Germinal center (tissue), 1 donor: ENCODE data around the gene DAW1.
"Not testable (repeated sequence)": the region's sequence is repeated elsewhere in the genome, so short reads cannot be mapped to it uniquely, and the experiment has no call there.

Experiments used
- DNase-seq: peaks from one replicate; pipeline ENCODE4 v3.0.0; 2012; ENCODE audit warnings: mixed read lengths, low spot score

The DAW1 gene

GRCh38 chr2:227871375-227871791 lies at the start of gene DAW1:
DAW1 (plus strand) TSS chr2:227871631; CDS start chr2:227871690, 59 bp downstream.
- peak; percentile 73 for DNase-seq

- DNase-seq, result no peak
Observed at GRCh38 chr2:227822416-227823003, 48.9 kb upstream of the DAW1 start.

GRCh38 chr2:227823922-227824321 lies 47.5 kb upstream of the DAW1 start:
- DNase-seq, result no peak

GRCh38 chr2:227824711-227825110 lies 46.7 kb upstream of the DAW1 start:
- DNase-seq, result no peak

DNA sequence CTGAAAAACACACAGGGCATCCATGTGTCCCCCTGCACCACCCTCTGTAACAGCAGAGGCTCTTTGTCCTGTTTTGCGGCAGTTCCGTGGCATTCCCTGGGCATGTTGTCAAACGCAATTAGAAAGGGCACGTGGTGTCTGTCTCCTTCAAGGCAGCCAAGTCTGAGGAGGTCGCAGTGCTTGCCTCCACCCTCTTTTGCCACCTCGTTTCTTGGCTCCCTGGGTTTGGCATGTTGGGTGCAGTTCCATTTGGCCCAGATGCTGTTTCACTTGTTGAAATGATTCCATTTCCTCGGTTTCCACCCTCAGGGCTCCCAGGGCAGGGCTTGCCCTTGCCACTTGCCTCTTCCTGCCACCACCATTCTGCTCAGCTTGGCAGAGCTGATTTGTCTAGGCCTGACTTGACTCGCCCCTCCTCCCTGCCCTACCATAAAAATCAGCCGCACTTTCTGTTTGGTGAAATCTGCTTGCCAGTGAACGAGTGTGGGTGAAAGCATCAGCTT lies 45.4 kb upstream of the DAW1 start:
- no peak for DNase-seq

DNA sequence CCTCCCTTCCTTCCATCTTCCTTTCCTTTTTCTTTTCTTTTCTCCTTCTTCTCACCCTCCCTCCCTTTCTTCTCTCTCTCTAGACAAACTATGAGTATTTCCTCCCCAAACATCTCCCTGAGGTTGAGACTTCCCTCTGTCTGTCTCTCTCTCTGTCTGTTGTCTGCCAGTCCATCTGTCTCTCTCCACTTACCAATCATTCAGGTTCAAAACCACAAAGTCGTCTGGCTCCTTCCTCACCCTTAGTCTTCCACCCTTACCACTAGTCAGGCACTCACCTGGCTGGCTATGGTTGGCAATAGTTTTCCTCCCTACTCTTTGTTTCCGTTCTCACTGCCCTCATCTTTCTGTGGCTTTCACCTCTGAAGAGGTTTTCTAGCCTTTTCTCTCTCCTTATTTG lies 44.9 kb upstream of the DAW1 start:
- no peak for DNase-seq

GRCh38 chr2:227827143-227827542 lies 44.3 kb upstream of the DAW1 start:
- DNase-seq, result no peak

GRCh38 chr2:227828477-227828912 lies 42.9 kb upstream of the DAW1 start:
- DNase-seq, result no peak

DNA sequence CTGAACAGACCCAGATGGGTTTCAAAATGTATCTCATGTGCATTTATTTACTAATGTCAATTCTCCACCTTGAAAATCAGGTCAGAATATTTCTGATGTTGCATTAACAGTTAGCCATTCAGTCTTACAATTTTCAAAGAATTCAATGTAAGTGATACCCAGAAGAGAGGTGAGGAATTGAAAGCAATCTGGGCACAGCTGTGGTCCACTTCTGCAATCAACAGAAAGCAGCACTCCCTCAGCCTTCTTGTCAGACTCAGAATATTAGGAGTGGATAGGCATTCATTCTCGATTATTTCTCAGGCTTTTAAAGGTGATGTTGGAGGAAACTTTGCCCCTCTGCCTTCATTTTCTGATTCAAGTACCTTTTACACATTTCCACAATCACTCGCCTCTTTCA lies 42.1 kb upstream of the DAW1 start:
- DNase-seq, result no peak

- DNase-seq, result no peak
Observed at GRCh38 chr2:227834423-227834822, 37.0 kb upstream of the DAW1 start.

DNA sequence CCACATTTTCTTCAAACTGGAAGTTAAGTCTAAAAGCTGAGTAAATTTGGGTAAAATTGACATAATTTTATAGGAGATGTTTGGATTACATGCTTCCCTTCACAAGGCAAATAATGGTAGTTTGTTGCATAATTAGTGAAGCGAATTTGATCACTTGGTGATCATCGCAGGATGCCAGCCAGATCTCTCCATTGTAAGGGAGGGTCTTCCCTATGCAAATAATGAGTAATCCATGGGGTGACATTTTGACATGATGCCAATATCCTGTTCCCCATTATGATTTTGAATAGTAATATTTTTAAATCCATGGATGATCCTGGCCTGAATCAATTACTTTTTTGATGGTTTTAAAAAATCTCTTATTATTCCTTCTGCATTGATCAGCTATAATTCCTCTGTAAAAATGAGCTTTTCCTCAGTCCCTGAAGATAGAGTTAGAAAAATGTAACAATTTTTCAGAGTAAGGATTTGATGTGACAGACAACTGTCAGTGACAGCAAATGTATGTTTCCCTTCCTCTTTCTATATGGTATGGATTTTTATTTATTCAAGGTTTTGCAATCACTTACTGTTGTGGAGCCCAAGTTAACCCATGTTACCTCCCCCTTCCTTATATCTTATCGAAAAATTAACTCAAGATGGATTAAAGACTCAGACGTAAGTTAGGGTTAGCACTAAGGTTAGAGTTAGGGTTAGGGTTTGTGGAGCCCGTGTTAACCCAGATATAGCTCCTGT lies 36.3 kb upstream of the DAW1 start:
- DNase-seq, result no peak

- DNase-seq, result not testable (repeated sequence)
Observed at GRCh38 chr2:227839339-227840129, 31.9 kb upstream of the DAW1 start.

- no peak for DNase-seq
Observed at GRCh38 chr2:227846831-227847230, 24.6 kb upstream of the DAW1 start.

- no peak for DNase-seq
Observed at GRCh38 chr2:227848146-227848545, 23.3 kb upstream of the DAW1 start.

- DNase-seq, result no peak
Observed at GRCh38 chr2:227848586-227848985, 22.8 kb upstream of the DAW1 start.

GRCh38 chr2:227849906-227850305 lies 21.5 kb upstream of the DAW1 start:
- no peak for DNase-seq

- DNase-seq, result no peak
Observed at GRCh38 chr2:227853204-227853629, 18.2 kb upstream of the DAW1 start.

DNA sequence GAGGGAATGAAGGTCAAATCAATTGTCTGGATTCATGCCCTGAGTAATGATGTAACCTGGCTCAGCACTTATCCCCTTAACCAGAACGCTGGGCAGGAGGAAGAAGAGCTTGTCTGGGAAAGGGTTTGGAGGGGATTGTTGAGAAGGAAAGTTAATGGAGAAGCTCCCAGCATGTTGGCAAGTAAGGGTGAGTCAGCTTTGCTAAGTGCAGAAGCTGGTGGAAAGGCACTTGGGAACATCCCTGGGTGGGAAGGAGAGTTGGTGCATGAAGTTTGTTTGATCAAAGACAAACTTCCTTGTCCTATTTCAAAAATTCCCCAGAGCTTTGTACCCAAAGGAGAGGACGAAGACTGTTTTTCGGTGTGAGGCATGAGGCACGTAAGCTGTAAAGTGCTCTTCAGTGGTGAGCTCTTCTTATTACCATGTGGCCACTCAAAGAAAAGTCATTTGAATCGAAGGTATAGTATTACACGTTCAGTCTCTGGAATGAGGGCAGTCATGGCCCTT lies 17.6 kb upstream of the DAW1 start:
- DNase-seq, result no peak

- DNase-seq, result no peak
Observed at GRCh38 chr2:227855440-227855839, 16.0 kb upstream of the DAW1 start.

GRCh38 chr2:227856697-227857096 lies 14.7 kb upstream of the DAW1 start:
- no peak for DNase-seq

- no peak for DNase-seq
Observed at GRCh38 chr2:227860221-227860641, 11.2 kb upstream of the DAW1 start.

DNA sequence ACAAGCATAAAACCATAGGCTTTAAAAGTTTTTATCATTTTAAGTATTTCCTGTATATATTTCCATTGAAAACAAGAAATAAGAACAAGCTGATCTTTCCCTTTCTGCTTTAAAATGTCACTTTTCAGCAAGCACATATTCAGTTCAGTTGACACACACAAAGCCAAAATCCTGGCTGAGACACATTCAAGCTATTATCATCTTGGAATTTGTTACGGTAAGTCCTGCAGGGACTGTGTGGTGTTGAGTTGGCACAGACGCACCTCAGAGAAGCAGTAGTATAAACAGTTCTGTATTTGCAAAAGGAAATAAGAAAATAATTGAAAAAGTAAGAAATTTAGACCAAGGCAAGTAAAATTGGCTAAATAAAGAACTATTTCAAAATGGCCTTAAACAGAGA lies 10.4 kb upstream of the DAW1 start:
- DNase-seq, result no peak
